DND-41 (cell line): ENCODE measurements around the gene MYADML2.

Experiments used
- ATAC-seq: fragments of 200-7000 bp; cut with Tn5 transposase; 3 replicates; pipeline ENCODE4 v1.9.1; 2021; ENCODE audit warnings: low read depth; ENCODE audit not compliant: insufficient read depth
- DNase-seq: peaks from one replicate; pipeline ENCODE4 v3.0.0-alpha.2; 2020
- H2AFZ ChIP-seq: 2 replicates; pipeline ENCODE4 v1.6.0; 2012; ENCODE audit warnings: low read depth, low read length
- H3K27ac ChIP-seq: 2 replicates; pipeline ENCODE4 v1.5.1; 2012; ENCODE audit warnings: low read length, inconsistent platforms
- H3K27me3 ChIP-seq: fragments of 200-600 bp; sonication (generic); 2 replicates; pipeline ENCODE4 v1.6.0; 2012; ENCODE audit warnings: low read length, mild to moderate bottlenecking, inconsistent platforms; ENCODE audit not compliant: insufficient read depth, poor library complexity
- H3K36me3 ChIP-seq: 2 replicates; pipeline ENCODE4 v1.5.1; 2012; ENCODE audit warnings: low read length, inconsistent platforms; ENCODE audit not compliant: insufficient read depth
- H3K4me1 ChIP-seq: 2 replicates; pipeline ENCODE4 v1.5.1; 2012; ENCODE audit warnings: mild to moderate bottlenecking, low read length; ENCODE audit not compliant: insufficient read depth
- H3K4me2 ChIP-seq: 2 replicates; pipeline ENCODE4 v1.6.0; 2012; ENCODE audit warnings: mild to moderate bottlenecking, moderate library complexity, low read length, inconsistent platforms; ENCODE audit not compliant: insufficient read depth
- H3K4me3 ChIP-seq, 2 experiments: fragments of 200-600 bp in 1 of 2; shearing (Covaris generic) in 1 of 2; 2 replicates each; pipeline ENCODE4 v1.5.1; 2012 to 2016; ENCODE audit warnings: inconsistent platforms in 2 of 2, low read length in 2 of 2, mild to moderate bottlenecking in 2 of 2, low read depth in 1 of 2, moderate library complexity in 1 of 2
- H3K79me2 ChIP-seq: 2 replicates; pipeline ENCODE4 v1.6.0; 2012; ENCODE audit warnings: low read length, inconsistent platforms; ENCODE audit not compliant: insufficient read depth
- H3K9ac ChIP-seq: 2 replicates; pipeline ENCODE4 v1.6.0; 2012; ENCODE audit warnings: low read depth, mild to moderate bottlenecking, inconsistent platforms, low read length, moderate library complexity
- H3K9me3 ChIP-seq: 2 replicates; pipeline ENCODE4 v1.5.1; 2012; ENCODE audit warnings: low read length, moderate library complexity, mild to moderate bottlenecking, inconsistent platforms; ENCODE audit not compliant: insufficient read depth, severe bottlenecking
- H4K20me1 ChIP-seq: 2 replicates; pipeline ENCODE4 v1.6.0; 2012; ENCODE audit warnings: low read length; ENCODE audit not compliant: insufficient read depth
- EZH2 ChIP-seq: IDR thresholded peaks from 3 replicates; pipeline ENCODE4 v1.6.1; 2012; ENCODE audit warnings: borderline replicate concordance, low read depth, mild to moderate bottlenecking, moderate library complexity, low read length, inconsistent platforms; ENCODE audit not compliant: severe bottlenecking
- TF ChIP-seq, protein P1 (sequence below): IDR thresholded peaks from 2 replicates; pipeline ENCODE4 v1.5.1; 2012; ENCODE audit warnings: borderline replicate concordance, low read length, moderate library complexity, mild to moderate bottlenecking; ENCODE audit not compliant: poor library complexity, severe bottlenecking; ENCODE audit errors: extremely low read depth

Gene MYADML2

DNA sequence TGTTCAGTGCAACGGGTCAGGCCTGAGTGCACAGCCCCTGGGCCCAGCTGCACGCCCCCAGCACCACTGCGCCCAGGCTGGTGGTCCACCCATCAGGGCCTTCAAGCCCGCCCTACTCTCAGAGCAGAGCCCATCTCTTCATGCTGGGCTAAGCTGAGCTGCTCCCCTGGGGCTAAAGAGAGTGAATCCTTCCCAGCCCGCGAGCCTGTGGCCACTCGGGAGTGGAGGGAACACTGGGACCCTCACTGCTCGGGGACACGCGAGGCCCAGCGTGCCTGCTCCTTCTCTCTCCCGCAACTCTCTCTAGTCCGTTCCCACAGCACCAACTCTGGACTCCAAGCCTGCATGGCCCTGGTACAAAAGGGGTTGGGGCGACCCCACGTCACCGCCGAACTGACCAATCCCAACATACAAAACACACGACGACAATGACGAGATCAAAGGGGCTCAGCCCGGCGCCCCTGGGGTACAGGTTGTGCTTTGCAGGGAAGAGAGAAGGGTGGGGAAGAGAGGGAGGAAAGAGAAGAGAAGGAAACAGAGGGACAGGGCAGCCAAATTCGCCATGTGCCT, 25.0 kb downstream of the MYADML2 start:
- Histone ChIP-seq H3K4me2 (no peak overlapping the region), H2AFZ (no peak overlapping the region), H3K4me3 (no peak overlapping the region), H3K27me3 (no peaks in the 10 kb centered on the region), H4K20me1 (peaks cover 74% of the 10 kb centered on the region), H3K9me3 (no peaks in the 10 kb centered on the region), H3K79me2 (peaks cover 88% of the 10 kb centered on the region), H3K9ac (0 out of 2 replicates have a peak overlapping the region, but pooled peaks have one; percentile 8), H3K27ac (no peak overlapping the region), H3K36me3 (peaks cover 46% of the 10 kb centered on the region), H3K4me1 (peaks cover 48% of the 10 kb centered on the region)
- no peak for TF ChIP-seq EZH2
- TF ChIP-seq, protein P1, sequence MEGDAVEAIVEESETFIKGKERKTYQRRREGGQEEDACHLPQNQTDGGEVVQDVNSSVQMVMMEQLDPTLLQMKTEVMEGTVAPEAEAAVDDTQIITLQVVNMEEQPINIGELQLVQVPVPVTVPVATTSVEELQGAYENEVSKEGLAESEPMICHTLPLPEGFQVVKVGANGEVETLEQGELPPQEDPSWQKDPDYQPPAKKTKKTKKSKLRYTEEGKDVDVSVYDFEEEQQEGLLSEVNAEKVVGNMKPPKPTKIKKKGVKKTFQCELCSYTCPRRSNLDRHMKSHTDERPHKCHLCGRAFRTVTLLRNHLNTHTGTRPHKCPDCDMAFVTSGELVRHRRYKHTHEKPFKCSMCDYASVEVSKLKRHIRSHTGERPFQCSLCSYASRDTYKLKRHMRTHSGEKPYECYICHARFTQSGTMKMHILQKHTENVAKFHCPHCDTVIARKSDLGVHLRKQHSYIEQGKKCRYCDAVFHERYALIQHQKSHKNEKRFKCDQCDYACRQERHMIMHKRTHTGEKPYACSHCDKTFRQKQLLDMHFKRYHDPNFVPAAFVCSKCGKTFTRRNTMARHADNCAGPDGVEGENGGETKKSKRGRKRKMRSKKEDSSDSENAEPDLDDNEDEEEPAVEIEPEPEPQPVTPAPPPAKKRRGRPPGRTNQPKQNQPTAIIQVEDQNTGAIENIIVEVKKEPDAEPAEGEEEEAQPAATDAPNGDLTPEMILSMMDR, result no peak
- DNase-seq, result no peak
- no peak for ATAC-seq

DNA sequence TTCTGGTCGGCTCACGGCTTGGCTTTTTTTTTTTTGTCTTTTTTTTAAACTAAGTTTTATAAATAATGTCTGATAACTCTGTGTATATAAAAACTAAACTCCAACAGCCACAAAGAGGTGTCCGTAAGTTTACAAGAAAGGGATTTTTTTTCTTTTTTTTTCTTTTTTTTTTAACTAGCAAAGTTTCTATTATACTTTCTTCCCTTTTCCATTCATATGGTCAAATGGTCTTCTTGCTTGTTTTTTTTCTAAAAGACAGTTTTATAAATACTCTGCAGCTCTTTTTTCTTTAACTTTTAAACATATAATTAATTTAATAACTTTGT, 25.5 kb downstream of the MYADML2 start:
- DNase-seq (no peak), ATAC-seq (no peak)
- Histone ChIP-seq H3K4me3 (no peak overlapping the region), H3K79me2 (peaks cover 88% of the 10 kb centered on the region), H4K20me1 (peaks cover 74% of the 10 kb centered on the region), H2AFZ (no peak overlapping the region), H3K36me3 (peaks cover 46% of the 10 kb centered on the region), H3K9ac (no peak overlapping the region), H3K4me2 (no peak overlapping the region), H3K4me1 (peaks cover 51% of the 10 kb centered on the region), H3K9me3 (no peaks in the 10 kb centered on the region), H3K27ac (no peak overlapping the region), H3K27me3 (no peaks in the 10 kb centered on the region)
- TF ChIP-seq EZH2, result no peak
- TF ChIP-seq, protein P1, result no peak

DNA sequence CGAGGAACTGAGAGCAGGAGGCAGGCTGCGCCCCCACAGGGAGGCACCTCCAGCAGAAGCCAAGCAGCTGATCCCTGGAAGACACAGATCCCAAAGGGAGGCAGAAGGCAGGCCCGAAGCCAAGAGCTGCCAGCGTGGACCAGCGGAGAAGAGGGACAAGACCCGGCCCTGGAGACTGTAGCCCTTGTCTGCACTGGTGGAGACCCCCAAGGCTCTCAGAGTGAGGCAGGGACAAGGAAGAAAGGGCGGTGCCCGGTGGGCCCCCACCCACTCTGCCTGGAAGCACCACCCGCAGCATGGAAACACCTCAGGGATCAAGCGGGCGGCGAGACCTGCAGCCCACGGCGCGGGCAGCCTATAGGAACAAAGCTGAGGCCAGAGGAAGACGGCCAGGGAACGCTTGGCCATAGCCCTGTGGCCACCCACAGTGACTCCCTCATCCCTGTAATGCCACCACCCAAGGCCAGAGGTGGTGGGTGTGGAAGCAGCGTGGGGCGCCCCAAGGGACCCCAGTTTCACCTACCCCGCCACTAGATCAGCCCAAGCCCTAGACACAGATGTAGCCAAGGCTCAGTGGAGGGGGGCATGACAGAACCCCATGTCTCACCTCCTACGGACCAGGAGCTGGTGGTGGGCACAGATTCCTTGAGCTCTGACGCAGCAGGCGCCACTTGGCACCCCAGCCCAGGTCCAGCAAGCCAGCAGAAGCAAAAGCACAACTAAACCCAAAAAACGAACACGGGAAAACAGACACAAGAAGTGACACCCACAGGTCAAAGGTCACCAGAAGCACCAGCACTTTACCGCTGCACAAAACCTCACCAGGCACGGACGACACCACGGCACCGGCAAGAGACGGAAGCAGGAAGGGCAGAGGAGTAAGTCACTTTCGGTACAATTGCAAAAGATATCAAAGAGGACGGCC, 26.2 kb downstream of the MYADML2 start:
- Histone ChIP-seq H3K9me3 (no peaks in the 10 kb centered on the region), H3K9ac (no peak overlapping the region), H4K20me1 (peaks cover 72% of the 10 kb centered on the region), H3K27me3 (no peaks in the 10 kb centered on the region), H3K4me1 (peaks cover 50% of the 10 kb centered on the region), H2AFZ (no peak overlapping the region), H3K4me2 (no peak overlapping the region), H3K4me3 (no peak overlapping the region), H3K27ac (no peak overlapping the region), H3K79me2 (peaks cover 87% of the 10 kb centered on the region), H3K36me3 (peaks cover 50% of the 10 kb centered on the region)
- no peak for ATAC-seq
- no peak for DNase-seq
- TF ChIP-seq, protein P1, result no peak
- no peak for TF ChIP-seq EZH2
